Muscle of arm (tissue), 12 donors: ENCODE measurements around the gene ABHD2. TPM values are rescaled to one million over a fixed set of nuclear protein-coding genes. Genes with fewer than 3 reads are reported as not detected.
A peak's percentile ranks its signal among the peaks of the same experiment; 100 is the strongest.

Experiments used
- DNase-seq: peaks from one replicate; pipeline ENCODE4 v3.0.0-alpha.2; 2013
- polyA plus RNA-seq, 12 donors: library from polyadenylated mRNA; unstranded; fragments of 120-200 nt; gene quantifications; one replicate each; pipeline ENCODE4 v1.2.1, GENCODE V29; 2013; ENCODE audit not compliant: insufficient read length in 12 of 12

ABHD2 gene
- polyA plus RNA-seq, 12 donors, result 17.1 to 28.5 (median 23.2) TPM; not detected in 1

- DNase-seq, result no peak
Observed at GRCh38 chr15:89095556-89095955, 7.3 kb downstream of the ABHD2 start.

- DNase-seq, result no peak
Observed at GRCh38 chr15:89096664-89097063, 8.4 kb downstream of the ABHD2 start.

GRCh38 chr15:89097313-89097712 lies 9.1 kb downstream of the ABHD2 start:
- DNase-seq, result no peak

- no peak for DNase-seq
Observed at GRCh38 chr15:89098281-89098680, 10.0 kb downstream of the ABHD2 start.

GRCh38 chr15:89099968-89100367 lies 11.7 kb downstream of the ABHD2 start:
- no peak for DNase-seq

- peak; percentile 82 for DNase-seq
Observed at GRCh38 chr15:89101302-89102193, 13.3 kb downstream of the ABHD2 start.

GRCh38 chr15:89103481-89104171 lies 15.4 kb downstream of the ABHD2 start:
- no peak for DNase-seq

- no peak for DNase-seq
Observed at GRCh38 chr15:89104172-89104564, 15.9 kb downstream of the ABHD2 start.

- DNase-seq, result no peak
Observed at GRCh38 chr15:89105147-89105546, 16.9 kb downstream of the ABHD2 start.

- DNase-seq, result no peak
Observed at GRCh38 chr15:89106200-89106599, 17.9 kb downstream of the ABHD2 start.

GRCh38 chr15:89107984-89108383 lies 19.7 kb downstream of the ABHD2 start:
- no peak for DNase-seq

GRCh38 chr15:89108835-89109234 lies 20.6 kb downstream of the ABHD2 start:
- no peak for DNase-seq

- DNase-seq, result no peak
Observed at GRCh38 chr15:89109238-89109637, 21.0 kb downstream of the ABHD2 start.

- DNase-seq, result no peak
Observed at GRCh38 chr15:89110060-89110459, 21.8 kb downstream of the ABHD2 start.

- DNase-seq, result no peak
Observed at GRCh38 chr15:89111352-89111751, 23.1 kb downstream of the ABHD2 start.

- no peak for DNase-seq
Observed at GRCh38 chr15:89111961-89112340, 23.7 kb downstream of the ABHD2 start.

- DNase-seq, result no peak
Observed at GRCh38 chr15:89112341-89112971, 24.2 kb downstream of the ABHD2 start.

GRCh38 chr15:89113296-89114024 lies 25.2 kb downstream of the ABHD2 start:
- DNase-seq, result no peak

GRCh38 chr15:89114990-89115389 lies 26.7 kb downstream of the ABHD2 start:
- no peak for DNase-seq

- DNase-seq, result no peak
Observed at GRCh38 chr15:89115547-89115946, 27.3 kb downstream of the ABHD2 start.

GRCh38 chr15:89116404-89116803 lies 28.1 kb downstream of the ABHD2 start:
- no peak for DNase-seq

GRCh38 chr15:89117790-89118189 lies 29.5 kb downstream of the ABHD2 start:
- no peak for DNase-seq
